Measurements from ENCODE around the gene SKOR1. TPM values are rescaled to one million over a fixed set of nuclear protein-coding genes. Genes with fewer than 3 reads are reported as not detected.

SKOR1 gene, protein sequence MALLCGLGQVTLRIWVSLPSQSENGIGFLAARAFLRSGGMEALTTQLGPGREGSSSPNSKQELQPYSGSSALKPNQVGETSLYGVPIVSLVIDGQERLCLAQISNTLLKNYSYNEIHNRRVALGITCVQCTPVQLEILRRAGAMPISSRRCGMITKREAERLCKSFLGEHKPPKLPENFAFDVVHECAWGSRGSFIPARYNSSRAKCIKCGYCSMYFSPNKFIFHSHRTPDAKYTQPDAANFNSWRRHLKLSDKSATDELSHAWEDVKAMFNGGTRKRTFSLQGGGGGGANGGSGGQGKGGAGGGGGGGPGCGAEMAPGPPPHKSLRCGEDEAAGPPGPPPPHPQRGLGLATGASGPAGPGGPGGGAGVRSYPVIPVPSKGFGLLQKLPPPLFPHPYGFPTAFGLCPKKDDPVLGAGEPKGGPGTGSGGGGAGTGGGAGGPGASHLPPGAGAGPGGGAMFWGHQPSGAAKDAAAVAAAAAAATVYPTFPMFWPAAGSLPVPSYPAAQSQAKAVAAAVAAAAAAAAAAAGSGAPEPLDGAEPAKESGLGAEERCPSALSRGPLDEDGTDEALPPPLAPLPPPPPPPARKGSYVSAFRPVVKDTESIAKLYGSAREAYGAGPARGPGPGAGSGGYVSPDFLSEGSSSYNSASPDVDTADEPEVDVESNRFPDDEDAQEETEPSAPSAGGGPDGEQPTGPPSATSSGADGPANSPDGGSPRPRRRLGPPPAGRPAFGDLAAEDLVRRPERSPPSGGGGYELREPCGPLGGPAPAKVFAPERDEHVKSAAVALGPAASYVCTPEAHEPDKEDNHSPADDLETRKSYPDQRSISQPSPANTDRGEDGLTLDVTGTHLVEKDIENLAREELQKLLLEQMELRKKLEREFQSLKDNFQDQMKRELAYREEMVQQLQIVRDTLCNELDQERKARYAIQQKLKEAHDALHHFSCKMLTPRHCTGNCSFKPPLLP
- not detected in 2 replicates for total RNA-seq (2014; rRNA removed; shearing (Covaris generic); ENCODE audit: low replicate concordance)

DNA sequence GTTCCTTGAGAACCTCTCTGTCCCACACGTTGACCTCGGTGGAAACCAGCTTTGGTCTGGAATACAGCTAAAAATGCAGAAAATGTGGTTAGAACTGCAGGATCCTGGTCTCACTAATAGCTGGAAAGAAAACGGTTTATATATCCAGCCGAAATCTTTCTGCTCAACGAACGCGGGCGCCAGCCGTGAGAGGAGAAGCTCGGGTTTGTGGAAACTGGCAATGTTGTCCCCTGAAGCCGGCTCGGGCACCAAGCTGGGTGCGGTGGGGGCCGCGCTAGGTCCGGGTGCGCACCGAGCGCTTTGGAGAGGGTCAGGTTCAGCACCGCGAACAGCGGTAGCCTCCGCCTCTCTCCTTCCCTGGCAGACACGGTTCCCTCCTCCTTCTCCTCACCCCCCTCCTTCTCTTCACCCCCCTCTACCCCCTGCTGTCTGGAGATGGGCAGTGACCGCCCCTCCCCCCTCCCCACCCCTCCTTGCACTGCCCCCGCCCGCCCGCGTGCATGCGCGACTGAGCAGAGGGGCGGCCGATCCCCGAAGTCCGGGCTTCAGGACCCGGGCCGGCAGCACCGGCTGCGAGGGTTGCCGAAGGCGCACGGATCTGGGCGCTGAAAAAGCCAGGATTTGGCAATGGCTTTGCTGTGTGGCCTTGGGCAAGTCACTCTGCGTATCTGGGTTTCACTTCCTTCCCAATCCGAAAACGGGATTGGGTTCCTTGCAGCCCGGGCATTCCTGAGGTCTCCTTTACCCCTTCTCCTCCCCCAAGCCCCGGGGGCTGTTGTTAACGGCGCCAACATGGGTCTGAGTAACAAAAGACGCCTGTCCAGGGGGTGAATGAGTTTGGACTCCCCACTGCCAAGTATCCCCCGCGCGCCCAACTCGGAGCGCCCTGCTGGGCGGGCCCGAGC lies at the start of gene SKOR1:
Gene SKOR1, plus strand, starts transcription at position 534 of the 905 bp plus-strand sequence. Its CDS starts 94 bp downstream, at position 628.
- Histone ChIP-seq H3K27me3 (peaks cover 81% of the 10 kb centered on the region), H3K36me3 (no peaks in the 10 kb centered on the region), H3K9me3 (no peaks in the 10 kb centered on the region; the same call in 1 of the 2 replicates), H3K4me3 (peak within 1 kb of the TSS; percentile 38)
- peak; percentile 40 for DNase-seq

DNA sequence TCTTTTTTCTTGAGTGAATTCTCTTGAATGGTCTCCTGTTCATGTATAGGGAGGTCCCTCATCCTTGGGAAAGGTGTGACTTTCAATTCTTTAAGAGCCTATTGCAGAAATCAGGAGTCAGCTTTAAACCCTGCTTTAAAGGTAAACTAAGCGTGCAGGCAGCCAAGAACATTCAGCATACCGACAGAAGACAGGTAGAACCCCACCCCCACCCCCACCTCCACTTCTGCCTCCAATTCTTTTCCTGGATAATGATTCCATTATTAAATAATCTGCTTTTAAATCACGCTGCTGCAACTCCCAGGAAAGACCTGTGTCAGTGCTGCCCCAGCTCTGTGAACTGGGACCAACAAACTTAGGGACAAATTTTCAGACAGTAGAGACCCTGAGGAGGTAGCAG lies 49.3 kb upstream of the SKOR1 start:
- Histone ChIP-seq H3K36me3 (no peaks in the 10 kb centered on the region), H3K4me3 (no peak overlapping the region), H3K9me3 (no peaks in the 10 kb centered on the region), H3K27me3 (no peaks in the 10 kb centered on the region)
- no peak for DNase-seq

DNA sequence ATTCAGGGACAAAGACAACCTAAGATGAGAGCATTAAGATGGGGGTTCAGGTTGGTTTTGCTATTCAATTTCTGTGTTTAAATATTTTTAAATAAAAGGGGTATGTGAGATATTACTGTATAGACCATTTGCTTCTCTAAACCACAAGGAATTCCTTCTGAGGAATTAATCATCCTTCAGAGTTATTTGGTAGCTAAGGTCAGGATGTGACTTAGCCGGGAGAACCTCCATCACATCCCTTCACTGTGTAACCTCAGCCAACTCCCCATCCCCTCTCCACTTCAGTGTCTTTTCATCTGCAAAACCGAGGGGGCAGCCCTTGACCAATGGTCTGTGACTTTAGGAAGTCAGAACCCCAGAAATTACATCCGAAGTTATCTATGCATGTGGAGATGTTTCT lies 48.7 kb upstream of the SKOR1 start:
- Histone ChIP-seq H3K9me3 (no peaks in the 10 kb centered on the region), H3K27me3 (no peaks in the 10 kb centered on the region), H3K36me3 (no peaks in the 10 kb centered on the region), H3K4me3 (no peak overlapping the region)
- DNase-seq: no peak

DNA sequence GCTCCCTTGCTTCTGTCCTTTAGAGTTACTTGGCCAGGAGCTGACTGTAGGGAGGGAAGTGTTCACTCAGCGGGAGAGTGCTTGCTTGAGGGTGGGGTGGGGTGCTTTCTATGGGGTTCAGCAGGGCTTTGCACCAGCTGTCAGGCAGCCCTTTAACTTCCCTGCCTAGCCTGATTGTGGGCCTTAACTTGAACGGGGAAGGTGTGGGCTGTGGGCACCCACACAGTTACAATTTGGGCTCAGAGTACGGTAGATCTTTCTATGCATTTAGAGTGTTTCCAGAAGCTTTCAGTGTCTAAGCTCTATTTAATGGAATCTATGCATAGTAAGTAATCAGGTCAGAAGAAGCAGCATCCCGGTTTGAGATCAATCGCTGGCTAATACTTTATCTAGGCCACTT lies 48.2 kb upstream of the SKOR1 start:
- H3K36me3 ChIP-seq: no peaks in the 10 kb centered on the region
- H3K4me3 ChIP-seq: no peak overlapping the region
- no peaks in the 10 kb centered on the region for H3K27me3 ChIP-seq
- H3K9me3 ChIP-seq: no peaks in the 10 kb centered on the region
- no peak for DNase-seq

DNA sequence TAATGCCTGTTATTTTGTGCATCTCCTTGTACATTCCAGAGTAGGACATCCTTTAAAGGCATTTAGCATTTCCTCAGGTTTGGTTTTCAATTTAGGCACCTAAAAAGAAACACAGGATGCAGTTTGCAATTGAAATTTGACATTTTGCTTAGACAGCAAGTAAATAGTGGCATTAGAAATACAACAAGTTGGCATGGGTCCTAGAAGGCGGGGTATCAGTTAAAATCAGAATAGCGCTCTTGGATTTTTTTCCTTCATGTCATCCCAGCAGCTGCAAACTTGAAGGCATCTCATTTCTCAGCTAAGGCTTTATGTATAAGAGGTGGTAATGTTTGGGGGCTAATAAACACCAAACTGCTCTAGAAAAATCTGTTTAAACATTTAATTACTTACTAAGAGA lies 47.5 kb upstream of the SKOR1 start:
- no peak for DNase-seq
- H3K4me3 ChIP-seq: no peak overlapping the region
- H3K9me3 ChIP-seq: no peaks in the 10 kb centered on the region
- no peaks in the 10 kb centered on the region for H3K27me3 ChIP-seq
- no peaks in the 10 kb centered on the region for H3K36me3 ChIP-seq

DNA sequence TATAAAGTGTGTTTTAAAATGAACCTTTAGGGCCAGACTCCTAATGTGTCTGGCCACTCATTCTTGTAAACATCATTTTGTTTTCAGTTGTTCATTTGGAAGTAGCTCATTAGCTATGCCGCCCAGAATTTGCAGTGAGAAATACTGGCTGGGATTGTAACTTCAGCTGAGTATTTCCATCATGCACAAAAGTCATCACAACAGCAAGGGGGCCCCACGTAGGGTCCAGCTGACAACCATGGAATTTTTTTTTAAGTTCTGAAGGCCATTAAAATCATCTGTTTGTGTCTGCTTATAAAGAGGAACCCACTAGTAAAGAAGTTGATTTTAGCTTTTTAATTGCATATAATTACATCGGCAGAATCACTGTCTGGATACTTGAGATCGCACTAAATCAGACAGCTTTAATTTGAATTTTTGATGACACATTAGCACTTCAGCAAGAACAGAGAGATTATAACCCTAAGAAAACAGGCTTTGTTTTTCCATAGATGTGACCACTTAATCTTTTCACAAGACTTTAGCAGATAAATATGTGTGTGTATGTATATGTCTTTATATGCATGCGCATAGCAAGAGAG lies 46.3 kb upstream of the SKOR1 start:
- no peaks in the 10 kb centered on the region for H3K9me3 ChIP-seq
- H3K4me3 ChIP-seq: no peak overlapping the region
- H3K27me3 ChIP-seq: no peaks in the 10 kb centered on the region
- no peaks in the 10 kb centered on the region for H3K36me3 ChIP-seq
- no peak for DNase-seq

DNA sequence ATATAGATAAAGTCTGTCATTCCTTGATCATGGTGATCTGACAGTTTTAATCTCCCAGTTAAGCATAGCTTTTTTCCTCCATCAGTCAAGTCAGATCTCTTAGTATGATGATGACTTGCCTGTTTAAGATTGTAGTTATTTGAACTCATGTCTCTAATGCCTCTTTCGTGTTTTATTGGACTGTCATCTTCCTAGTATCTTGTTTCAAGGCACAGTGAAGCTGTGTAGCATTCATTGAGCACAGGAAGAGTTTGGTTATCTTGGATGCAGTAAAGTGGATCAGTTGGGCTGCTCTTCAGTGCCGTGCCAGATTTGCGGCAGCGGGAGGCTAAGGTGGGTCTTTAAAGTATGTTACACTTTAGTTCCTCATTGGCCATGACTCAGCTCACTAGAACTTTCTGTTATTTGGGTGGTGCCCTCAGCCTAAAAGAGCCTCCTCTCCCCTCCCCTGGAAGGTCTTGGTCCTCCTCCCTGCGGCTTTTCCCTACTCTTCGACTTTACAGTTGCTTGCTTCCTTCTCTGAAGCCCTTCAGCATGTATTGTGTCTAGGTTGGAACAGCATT lies 45.7 kb upstream of the SKOR1 start:
- no peak for DNase-seq
- no peaks in the 10 kb centered on the region for H3K36me3 ChIP-seq
- H3K4me3 ChIP-seq: no peak overlapping the region

DNA sequence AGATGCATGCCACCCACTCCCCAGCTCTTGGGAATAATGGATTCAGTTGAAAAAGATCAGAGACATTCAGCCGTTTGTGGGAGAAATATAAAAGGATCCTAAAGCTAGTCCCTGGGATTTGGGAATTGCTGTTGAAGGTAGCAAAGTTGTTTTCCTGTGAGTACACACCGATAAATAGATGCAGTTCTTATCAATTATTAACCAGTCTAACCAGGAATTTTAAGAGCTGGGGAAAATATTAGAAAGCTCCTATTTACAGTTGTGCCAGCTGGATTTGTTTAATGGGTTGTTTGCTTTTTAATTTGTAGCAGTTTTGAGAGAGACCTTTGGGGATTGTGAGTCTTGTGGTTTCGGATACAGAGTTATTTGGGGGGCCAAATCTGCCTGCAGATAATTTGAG lies 44.2 kb upstream of the SKOR1 start:
- Histone ChIP-seq H3K4me3 (no peak overlapping the region), H3K36me3 (no peaks in the 10 kb centered on the region), H3K27me3 (no peaks in the 10 kb centered on the region), H3K9me3 (no peaks in the 10 kb centered on the region)
- DNase-seq: no peak

More for the DNA sequence above, 45.7 kb upstream of the SKOR1 start:
- Histone ChIP-seq H3K27me3 (no peaks in the 10 kb centered on the region), H3K9me3 (no peaks in the 10 kb centered on the region)

DNA sequence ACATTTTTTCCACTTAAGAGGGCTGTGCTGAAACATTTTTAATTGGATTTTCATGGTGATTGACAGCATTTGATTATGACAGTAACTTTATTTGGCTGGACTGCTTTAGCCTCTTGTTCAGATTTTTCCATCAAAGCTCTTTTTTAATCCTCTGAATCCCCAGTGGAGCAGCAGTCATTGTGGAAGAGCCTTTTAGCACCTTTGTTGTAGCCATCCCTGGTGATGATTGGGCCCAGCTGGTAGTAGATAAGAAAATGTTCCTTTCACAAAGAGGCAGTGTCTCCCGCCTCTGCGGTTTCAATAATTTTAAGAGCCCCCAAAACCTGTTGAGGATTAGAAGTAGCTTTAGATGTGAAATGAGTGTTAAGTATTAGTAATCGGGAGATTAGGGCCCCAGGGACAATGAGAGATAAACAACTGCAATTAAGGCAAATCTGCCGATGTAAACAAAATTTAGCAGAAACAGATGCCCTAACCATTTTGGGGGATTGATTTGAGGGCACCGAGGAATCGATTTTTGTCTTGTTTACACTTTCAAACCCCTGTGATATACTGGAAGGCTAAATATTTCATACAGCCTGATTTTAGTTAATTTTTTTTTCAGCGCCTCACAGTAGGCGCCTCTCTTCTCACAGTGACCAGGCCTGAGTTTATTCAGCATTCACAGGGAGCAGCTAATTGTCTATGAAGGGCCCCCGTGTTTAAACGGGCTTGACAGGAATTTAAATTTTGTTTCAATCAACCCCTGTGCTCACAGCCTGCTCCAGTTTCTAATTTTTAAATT lies 43.2 kb upstream of the SKOR1 start:
- Histone ChIP-seq H3K27me3 (no peaks in the 10 kb centered on the region), H3K36me3 (no peaks in the 10 kb centered on the region), H3K4me3 (no peak overlapping the region), H3K9me3 (no peaks in the 10 kb centered on the region)
- DNase-seq: no peak

DNA sequence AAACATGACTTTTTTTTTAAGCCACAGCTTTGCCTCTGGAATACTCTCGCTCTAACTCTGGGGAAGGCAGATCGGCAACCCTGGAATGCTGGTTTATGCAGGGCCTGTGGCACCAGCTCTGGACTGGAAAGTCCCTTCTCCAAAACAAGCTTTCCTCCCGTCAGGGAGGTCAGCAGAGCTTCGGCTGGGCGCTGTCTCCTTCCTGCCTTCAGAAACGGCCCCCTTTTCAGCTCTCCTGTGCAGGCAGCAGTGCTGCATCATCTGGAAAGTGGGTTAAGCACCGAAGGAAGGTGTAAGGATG lies 42.7 kb upstream of the SKOR1 start:
- Histone ChIP-seq H3K4me3 (no peak overlapping the region), H3K36me3 (no peaks in the 10 kb centered on the region), H3K27me3 (no peaks in the 10 kb centered on the region), H3K9me3 (no peaks in the 10 kb centered on the region)
- DNase-seq: no peak

DNA sequence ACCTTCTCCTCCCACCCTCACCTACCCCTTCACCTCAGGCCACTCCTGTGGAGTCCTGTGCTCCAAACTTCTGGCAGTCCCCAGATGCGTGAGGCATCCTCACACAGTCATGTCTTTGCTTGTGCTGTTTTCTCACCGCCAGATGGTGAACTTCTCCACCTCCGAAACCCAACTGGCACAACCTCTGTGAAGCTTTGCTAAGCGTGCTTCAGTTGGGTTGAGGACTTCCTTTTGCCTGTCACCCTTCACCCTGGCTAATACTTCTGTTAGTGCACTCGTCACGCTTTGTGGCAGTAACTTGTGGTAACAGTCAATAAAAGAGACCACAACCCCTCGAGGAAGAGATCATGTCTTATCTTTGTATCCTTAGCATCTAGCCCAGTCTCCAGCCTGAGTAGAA lies 42.0 kb upstream of the SKOR1 start:
- H3K9me3 ChIP-seq: no peaks in the 10 kb centered on the region
- no peak overlapping the region for H3K4me3 ChIP-seq
- no peaks in the 10 kb centered on the region for H3K36me3 ChIP-seq
- DNase-seq: no peak
- H3K27me3 ChIP-seq: no peaks in the 10 kb centered on the region

DNA sequence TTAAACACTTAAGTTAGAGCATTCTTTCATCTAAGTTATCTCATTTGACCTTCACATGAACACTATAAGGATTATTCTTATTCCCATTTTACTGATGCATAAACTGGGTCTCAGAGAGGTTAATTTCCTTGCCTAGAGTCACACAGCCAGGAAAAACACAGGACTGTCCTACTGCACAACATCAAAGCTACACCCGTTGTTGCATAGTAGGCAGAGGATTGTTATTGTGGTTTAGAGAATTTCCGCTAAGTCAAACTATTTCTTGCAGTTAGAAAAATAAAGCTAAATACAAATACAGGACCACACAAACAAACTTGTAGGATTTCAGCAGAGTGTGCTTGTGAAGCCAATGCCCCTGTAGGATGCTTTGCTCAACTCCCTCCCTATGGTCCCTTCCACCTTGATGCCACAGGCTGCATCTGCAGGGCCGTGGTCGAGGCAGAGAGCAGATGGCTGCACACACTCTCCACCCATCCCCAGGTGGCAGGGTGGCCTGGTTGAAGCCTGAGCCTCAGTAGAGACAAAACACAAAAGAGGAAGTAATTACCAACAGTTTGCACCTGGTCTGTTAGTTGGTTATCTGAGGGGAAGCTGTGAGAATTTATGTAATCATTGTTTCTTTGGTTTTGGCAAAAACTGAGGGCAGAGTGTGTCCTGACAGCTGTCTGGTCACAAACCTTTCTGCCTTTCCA lies 41.1 kb upstream of the SKOR1 start:
- Histone ChIP-seq H3K4me3 (no peak overlapping the region), H3K9me3 (no peaks in the 10 kb centered on the region), H3K27me3 (no peaks in the 10 kb centered on the region), H3K36me3 (no peaks in the 10 kb centered on the region)
- no peak for DNase-seq

DNA sequence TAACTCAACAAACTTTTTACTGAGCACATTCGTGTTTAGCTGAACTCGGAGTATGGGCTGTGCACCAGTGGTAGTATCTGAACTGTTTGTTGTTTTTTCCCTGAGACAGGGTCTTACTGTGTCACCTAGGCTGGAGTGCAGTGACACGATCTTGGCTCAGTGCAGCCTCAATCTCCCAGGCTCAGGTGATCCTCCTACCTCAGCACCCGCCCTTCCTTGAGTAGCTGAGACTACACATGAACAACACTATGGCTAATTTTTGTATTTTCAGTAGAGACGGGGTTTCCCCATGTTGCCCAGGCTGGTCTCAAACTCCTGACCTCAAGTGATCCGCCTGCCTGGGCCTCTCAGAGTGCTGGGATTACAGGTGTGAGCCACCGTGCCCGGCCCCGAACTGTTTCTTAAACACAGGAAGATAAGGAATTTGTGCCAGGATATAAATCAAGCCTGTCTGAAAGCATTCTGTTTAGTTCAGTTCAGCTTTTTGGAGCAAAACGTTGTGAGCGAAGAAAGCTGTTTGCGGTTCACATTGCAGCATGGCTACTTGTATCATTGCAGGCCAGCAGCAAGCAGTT lies 40.4 kb upstream of the SKOR1 start:
- no peaks in the 10 kb centered on the region for H3K27me3 ChIP-seq
- no peak for DNase-seq
- H3K4me3 ChIP-seq: no peak overlapping the region
- H3K36me3 ChIP-seq: no peaks in the 10 kb centered on the region
- no peaks in the 10 kb centered on the region for H3K9me3 ChIP-seq

DNA sequence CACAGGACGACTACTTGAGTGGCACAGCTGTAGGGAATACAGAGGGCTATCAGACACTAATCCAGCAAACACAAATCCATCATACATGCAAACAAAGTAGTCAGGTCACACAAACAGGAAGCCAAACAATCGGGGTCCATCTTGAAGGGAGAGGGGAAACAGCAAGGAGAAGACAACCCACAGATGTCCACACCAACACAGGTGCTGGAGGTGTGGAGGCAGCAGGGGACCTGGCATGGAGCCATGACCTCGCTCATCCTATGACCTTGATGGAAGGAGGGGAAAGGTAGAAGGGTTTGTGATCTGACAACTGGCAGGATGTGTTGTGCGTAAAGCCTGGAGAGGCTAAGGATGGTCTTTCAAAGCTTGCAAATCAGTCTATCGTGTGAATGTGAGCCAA lies 39.9 kb upstream of the SKOR1 start:
- DNase-seq: no peak
- no peaks in the 10 kb centered on the region for H3K27me3 ChIP-seq
- H3K36me3 ChIP-seq: no peaks in the 10 kb centered on the region
- H3K9me3 ChIP-seq: no peaks in the 10 kb centered on the region
- no peak overlapping the region for H3K4me3 ChIP-seq

DNA sequence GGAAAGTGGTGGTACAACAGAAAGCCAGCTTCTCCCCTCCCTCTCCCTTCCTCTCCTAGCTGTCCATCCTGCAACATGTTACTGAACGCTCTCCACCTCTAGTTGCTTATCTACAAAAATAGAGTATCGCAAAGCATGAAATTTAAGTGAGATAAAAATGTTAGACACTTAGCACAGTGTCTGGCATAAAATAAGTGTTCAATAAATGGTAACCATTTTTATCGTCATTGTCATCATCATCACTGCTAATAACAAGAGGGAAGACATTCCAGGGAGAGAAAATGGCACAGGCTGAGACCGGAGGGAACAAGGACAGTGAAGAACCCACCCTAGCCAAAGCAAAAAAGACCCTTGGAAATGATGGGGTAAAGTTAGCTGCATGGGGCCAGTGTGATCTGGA lies 38.7 kb upstream of the SKOR1 start:
- Histone ChIP-seq H3K27me3 (no peaks in the 10 kb centered on the region), H3K4me3 (no peak overlapping the region), H3K36me3 (no peaks in the 10 kb centered on the region)

More for the DNA sequence above, 38.7 kb upstream of the SKOR1 start:
- H3K9me3 ChIP-seq: no peaks in the 10 kb centered on the region
- DNase-seq: no peak
